SK-N-SH (cell line): ENCODE data around the gene NOXA1. TPM values are rescaled to one million over a fixed set of nuclear protein-coding genes. Genes with fewer than 3 reads are reported as not detected.
"Not testable (repeated sequence)": the region's sequence is repeated elsewhere in the genome, so short reads cannot be mapped to it uniquely, and the experiment has no call there.

ENCODE experiments used
- CTCF ChIA-PET: fragments of 300-600, 350-600 bp; formaldehyde crosslinking; extraction: SDS; loops from one replicate; lab custom pipeline; 2021; lab: Yijun Ruan, JAX
- POLR2A ChIA-PET: fragments of 350-600 bp; sonication (Branson Sonifier 250); formaldehyde crosslinking; extraction: SDS; loops from one replicate; lab custom pipeline; 2020; ENCODE audit warnings: antibody characterized with exemption, inconsistent platforms; lab: Yijun Ruan, JAX
- DNase-seq: peaks from one replicate; pipeline ENCODE4 v3.0.0; 2012
- H2AFZ ChIP-seq: fragments of 200-600 bp; sonication (generic); 2 replicates; pipeline ENCODE4 v1.8.1; 2016; ENCODE audit warnings: antibody characterized with exemption, mild to moderate bottlenecking, low read depth
- H3F3A ChIP-seq: fragments of 200-600 bp; sonication (generic); replicated peaks from 2 replicates; pipeline ENCODE3; 2016; ENCODE audit warnings: antibody characterized with exemption, mild to moderate bottlenecking; ENCODE audit not compliant: insufficient read depth
- H3K27ac ChIP-seq, 2 experiments: fragments of 200-500 bp in 1 of 2; fragments of 200-600 bp in 1 of 2; sonication (Bioruptor generic) in 1 of 2; sonication (generic), shearing (Covaris generic) in 1 of 2; 2 replicates each; pipeline versions ENCODE4 v1.5.1 to v1.6.1; 2014 to 2016; ENCODE audit warnings: low read depth in 2 of 2, inconsistent platforms in 1 of 2, low read length in 1 of 2, mild to moderate bottlenecking in 1 of 2, mixed read lengths in 1 of 2
- H3K27me3 ChIP-seq: fragments of 200-600 bp; sonication (generic), shearing (Covaris generic); 2 replicates; pipeline ENCODE4 v1.6.1; 2016; ENCODE audit warnings: mixed run types; ENCODE audit not compliant: insufficient read depth
- H3K36me3 ChIP-seq, 2 experiments: fragments of 200-500 bp in 1 of 2; fragments of 200-600 bp in 1 of 2; sonication (Bioruptor generic) in 1 of 2; sonication (generic) in 1 of 2; replicated peaks in 1 of 2; 2 replicates each; pipeline versions ENCODE3 to v1.5.1; 2014 to 2016; ENCODE audit warnings: low read length in 1 of 2, mild to moderate bottlenecking in 1 of 2; ENCODE audit not compliant: insufficient read depth in 2 of 2, control insufficient read depth in 1 of 2
- H3K4me1 ChIP-seq, 2 experiments: fragments of 200-500 bp in 1 of 2; fragments of 200-600 bp in 1 of 2; sonication (Bioruptor generic) in 1 of 2; sonication (generic), shearing (Covaris generic) in 1 of 2; 2 replicates each; pipeline versions ENCODE4 v1.5.1 to v1.6.1; 2014 to 2016; ENCODE audit warnings: low read depth in 1 of 2, low read length in 1 of 2, mixed run types in 1 of 2; ENCODE audit not compliant: insufficient read depth in 2 of 2, control insufficient read depth in 1 of 2
- H3K4me2 ChIP-seq: fragments of 200-600 bp; sonication (generic), shearing (Covaris generic); 2 replicates; pipeline ENCODE4 v1.6.1; 2017; ENCODE audit warnings: mixed run types
- H3K4me3 ChIP-seq, 2 experiments: fragments of 200-500 bp in 1 of 2; fragments of 200-600 bp in 1 of 2; sonication (Bioruptor generic) in 1 of 2; sonication (generic), shearing (Covaris generic) in 1 of 2; 2 replicates each; pipeline versions ENCODE4 v1.5.1 to v1.8.1; 2014 to 2016; ENCODE audit warnings: low read depth in 2 of 2, inconsistent platforms in 1 of 2, low read length in 1 of 2, mild to moderate bottlenecking in 1 of 2, mixed read lengths in 1 of 2, moderate library complexity in 1 of 2
- H3K79me2 ChIP-seq: fragments of 200-600 bp; sonication (generic); 2 replicates; pipeline ENCODE4 v1.8.1; 2017; ENCODE audit warnings: mild to moderate bottlenecking; ENCODE audit not compliant: insufficient read depth
- H3K9ac ChIP-seq: fragments of 200-600 bp; sonication (generic); 2 replicates; pipeline ENCODE4 v1.6.1; 2017; ENCODE audit warnings: mixed run types
- H3K9me2 ChIP-seq: fragments of 200-600 bp; sonication (generic); 2 replicates; pipeline ENCODE4 v1.6.1; 2017; ENCODE audit warnings: mixed run types
- H3K9me3 ChIP-seq: fragments of 200-600 bp; sonication (generic); 2 replicates; pipeline ENCODE4 v1.6.1; 2017; ENCODE audit warnings: mixed run types, mild to moderate bottlenecking, moderate library complexity
- H4K20me1 ChIP-seq: fragments of 200-600 bp; sonication (generic); 2 replicates; pipeline ENCODE4 v1.6.1; 2017; ENCODE audit warnings: mild to moderate bottlenecking, mixed run types; ENCODE audit not compliant: insufficient read depth
- ELF1 ChIP-seq: IDR thresholded peaks from 2 replicates; pipeline ENCODE4 v1.4.0; 2012
- FOSL2 ChIP-seq: IDR thresholded peaks from 2 replicates; pipeline ENCODE4 v1.4.0; 2012; ENCODE audit warnings: low read depth, mild to moderate bottlenecking, moderate library complexity, borderline replicate concordance
- FOXJ3 ChIP-seq: sonication (generic); formaldehyde crosslinking; IDR thresholded peaks from 2 replicates; pipeline ENCODE4 v1.5.1; 2020; ENCODE audit warnings: mild to moderate bottlenecking, missing genetic modification reagents
- GABPA ChIP-seq: IDR thresholded peaks from 2 replicates; pipeline ENCODE4 v1.4.0; 2012; ENCODE audit warnings: low read depth, mild to moderate bottlenecking
- MXI1 ChIP-seq: IDR thresholded peaks from 2 replicates; pipeline ENCODE4 v1.6.1; 2012; ENCODE audit warnings: mild to moderate bottlenecking, low read depth, low read length, improper control_type of control experiment
- NFIC ChIP-seq: IDR thresholded peaks from 2 replicates; pipeline ENCODE4 v1.4.0; 2012; ENCODE audit warnings: borderline replicate concordance
- PBX3 ChIP-seq: IDR thresholded peaks from 2 replicates; pipeline ENCODE4; 2012
- POLR2AphosphoS5 ChIP-seq: IDR thresholded peaks from 2 replicates; pipeline ENCODE4 v1.6.1; 2012; ENCODE audit warnings: low read depth, low read length
- SIN3A ChIP-seq: IDR thresholded peaks from 2 replicates; pipeline ENCODE4 v1.6.1; 2012; ENCODE audit warnings: low read depth, mild to moderate bottlenecking, low read length, moderate library complexity, borderline replicate concordance
- TCF12 ChIP-seq: IDR thresholded peaks from 2 replicates; pipeline ENCODE4 v1.4.0; 2012
- TEAD4 ChIP-seq: IDR thresholded peaks from 2 replicates; pipeline ENCODE4 v1.4.0; 2012; ENCODE audit warnings: mild to moderate bottlenecking, borderline replicate concordance; ENCODE audit not compliant: insufficient read depth
- USF1 ChIP-seq: IDR thresholded peaks from 2 replicates; pipeline ENCODE4 v1.4.0; 2012; ENCODE audit warnings: low read depth, borderline replicate concordance
- YY1 ChIP-seq: IDR thresholded peaks from 2 replicates; pipeline ENCODE4 v1.4.0; 2012; ENCODE audit warnings: low read depth, mild to moderate bottlenecking
- ZBTB33 ChIP-seq: IDR thresholded peaks from 2 replicates; pipeline ENCODE4 v1.4.0; 2012; ENCODE audit warnings: low read depth, borderline replicate concordance
- WGBS: methylation state at CpG from one replicate; pipeline ENCODE4 v1.1.6; 2017; ENCODE audit warnings: low lambda C conversion rate; 5-methylcytosine and 5-hydroxymethylcytosine counted together
- polyA plus RNA-seq, 3 experiments: library from polyadenylated mRNA; depleted of rRNA; stranded (reverse); fragments of >200 nt; gene quantifications; 2 replicates each; pipeline ENCODE4 v1.2.3, GENCODE V29; 2012
- TF ChIP-seq, protein P1 (sequence below): fragments of 150-350 bp; IDR thresholded peaks from 2 replicates; pipeline ENCODE4 v1.6.1; 2017; ENCODE audit warnings: antibody characterized with exemption, low read length, low read depth, borderline replicate concordance

NOXA1 gene
- polyA plus RNA-seq, 1 of the 3 experiments (the other 2 are of a cell fraction) = 0.39 TPM

GRCh38 chr9:137376386-137376785, 46.8 kb upstream of the NOXA1 start:
- no peak overlapping the region for H3K9ac ChIP-seq
- TF ChIP-seq SIN3A (no peak), YY1 (no peak), MXI1 (no peak)
- no peaks in the 10 kb centered on the region for H3F3A ChIP-seq
- no peak overlapping the region for H3K4me2 ChIP-seq
- H3K4me1 ChIP-seq = no peaks in the 10 kb centered on the region
- H3K79me2 ChIP-seq = no peaks in the 10 kb centered on the region
- no peak overlapping the region for H3K4me3 ChIP-seq
- no peaks in the 10 kb centered on the region for H3K36me3 ChIP-seq
- no peaks in the 10 kb centered on the region for H4K20me1 ChIP-seq
- CTCF ChIA-PET = no interaction called here
- no peaks in the 10 kb centered on the region for H3K27me3 ChIP-seq
- POLR2A ChIA-PET = no interaction called here
- 91% methylated on average over 10 of the region's 12 CpGs for WGBS
- no peak overlapping the region for H2AFZ ChIP-seq
- no peak for DNase-seq
- no peaks in the 10 kb centered on the region for H3K9me2 ChIP-seq
- no peaks in the 10 kb centered on the region for H3K9me3 ChIP-seq
- no peak overlapping the region for H3K27ac ChIP-seq

DNA sequence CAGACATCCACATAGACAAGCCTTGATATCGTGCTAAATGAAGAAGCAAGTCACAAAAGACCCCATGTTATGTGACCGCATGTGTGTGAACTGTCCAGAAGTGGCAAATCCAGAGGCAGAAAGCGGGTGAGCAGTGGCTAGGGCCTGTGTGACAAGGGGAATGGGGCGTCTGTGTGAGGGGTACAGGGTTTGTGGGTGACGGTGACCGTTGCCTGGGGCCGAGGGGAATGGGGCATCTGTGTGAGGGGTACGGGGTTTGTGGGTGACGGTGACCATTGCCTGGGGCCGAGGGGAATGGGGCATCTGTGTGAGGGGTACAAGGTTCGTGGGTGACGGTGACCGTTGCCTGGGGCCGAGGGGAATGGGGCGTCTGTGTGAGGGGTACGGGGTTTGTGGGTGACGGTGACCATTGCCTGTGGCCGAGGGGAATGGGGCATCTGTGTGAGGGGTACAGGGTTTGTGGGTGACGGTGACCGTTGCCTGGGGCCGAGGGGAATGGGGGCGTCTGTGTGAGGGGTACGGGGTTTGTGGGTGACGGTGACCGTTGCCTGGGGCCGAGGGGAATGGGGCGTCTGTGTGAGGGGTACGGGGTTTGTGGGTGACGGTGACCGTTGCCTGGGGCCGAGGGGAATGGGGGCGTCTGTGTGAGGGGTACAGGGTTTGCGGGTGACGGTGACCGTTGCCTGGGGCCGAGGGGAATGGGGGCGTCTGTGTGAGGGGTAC, 44.3 kb upstream of the NOXA1 start:
- H3K27ac ChIP-seq, H3K9ac ChIP-seq, H3K9me3 ChIP-seq, H3F3A ChIP-seq, H3K27me3 ChIP-seq, H4K20me1 ChIP-seq, H3K4me1 ChIP-seq, H3K79me2 ChIP-seq, H3K36me3 ChIP-seq, H2AFZ ChIP-seq, H3K4me3 ChIP-seq, H3K4me2 ChIP-seq, POLR2A ChIA-PET, H3K9me2 ChIP-seq, DNase-seq, CTCF ChIA-PET: not testable (repeated sequence)
- WGBS = 89% methylated on average over 37 of the region's 37 CpGs

- CTCF ChIA-PET = no interaction called here
- no peak overlapping the region for H3K9ac ChIP-seq
- no peaks in the 10 kb centered on the region for H4K20me1 ChIP-seq
- H3K9me3 ChIP-seq = no peaks in the 10 kb centered on the region
- H3K9me2 ChIP-seq = no peaks in the 10 kb centered on the region
- no peaks in the 10 kb centered on the region for H3K27me3 ChIP-seq
- no peak overlapping the region for H3K4me3 ChIP-seq
- POLR2A ChIA-PET = no interaction called here
- H3F3A ChIP-seq = no peaks in the 10 kb centered on the region
- H3K79me2 ChIP-seq = no peaks in the 10 kb centered on the region
- H3K27ac ChIP-seq = no peak overlapping the region
- no peak for TF ChIP-seq POLR2AphosphoS5
- no peak for TF ChIP-seq USF1
- TF ChIP-seq ZBTB33 = no peak
- TF ChIP-seq, protein P1, sequence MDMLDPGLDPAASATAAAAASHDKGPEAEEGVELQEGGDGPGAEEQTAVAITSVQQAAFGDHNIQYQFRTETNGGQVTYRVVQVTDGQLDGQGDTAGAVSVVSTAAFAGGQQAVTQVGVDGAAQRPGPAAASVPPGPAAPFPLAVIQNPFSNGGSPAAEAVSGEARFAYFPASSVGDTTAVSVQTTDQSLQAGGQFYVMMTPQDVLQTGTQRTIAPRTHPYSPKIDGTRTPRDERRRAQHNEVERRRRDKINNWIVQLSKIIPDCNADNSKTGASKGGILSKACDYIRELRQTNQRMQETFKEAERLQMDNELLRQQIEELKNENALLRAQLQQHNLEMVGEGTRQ = no peak
- no peak for TF ChIP-seq TCF12
- TF ChIP-seq TEAD4 = no peak
- TF ChIP-seq MXI1 = no peak
- TF ChIP-seq GABPA = no peak
- TF ChIP-seq NFIC = no peak
- no peak for TF ChIP-seq ELF1
- TF ChIP-seq FOXJ3 (CRISPR knock-in tag) = no peak
- TF ChIP-seq PBX3 = no peak
- no peak for TF ChIP-seq FOSL2
- no peaks in the 10 kb centered on the region; a peak in 1 of 4 replicates for H3K4me1 ChIP-seq
- no peak for DNase-seq
- no peak overlapping the region for H2AFZ ChIP-seq
- H3K36me3 ChIP-seq = no peaks in the 10 kb centered on the region
- WGBS = 89% methylated on average over 12 of the region's 12 CpGs
- no peak overlapping the region for H3K4me2 ChIP-seq
These were observed 43.4 kb upstream of the NOXA1 start for GRCh38 chr9:137379761-137380161.
